H9 (cell line): ENCODE data around the gene FILIP1. TPM values are rescaled to one million over a fixed set of nuclear protein-coding genes. Genes with fewer than 3 reads are reported as not detected.

ENCODE experiments used
- DNase-seq: peaks from one replicate; pipeline ENCODE4 v3.0.0-alpha.2; 2017
- H2AFZ ChIP-seq: one replicate; pipeline ENCODE4 v1.6.1; 2013; ENCODE audit warnings: mild to moderate bottlenecking, low read length, control low read depth, moderate library complexity
- H2AK5ac ChIP-seq: 2 replicates; pipeline ENCODE4 v1.6.1; 2013; ENCODE audit warnings: low read length, control low read depth, mixed read lengths; ENCODE audit not compliant: insufficient read length
- H2BK120ac ChIP-seq: one replicate; pipeline ENCODE4 v1.6.1; 2013; ENCODE audit warnings: low read depth, mild to moderate bottlenecking, low read length, control low read depth, inconsistent platforms; ENCODE audit not compliant: poor library complexity, severe bottlenecking
- H2BK12ac ChIP-seq: 2 replicates; pipeline ENCODE4 v1.6.1; 2013; ENCODE audit warnings: low read length, control low read depth, mixed read lengths, low read depth; ENCODE audit not compliant: insufficient read length
- H2BK15ac ChIP-seq: 2 replicates; pipeline ENCODE4 v1.6.1; 2013; ENCODE audit warnings: low read depth, low read length, control low read depth
- H2BK20ac ChIP-seq: one replicate; pipeline ENCODE4 v1.6.1; 2013; ENCODE audit warnings: low read depth, mild to moderate bottlenecking, low read length, control low read depth, inconsistent platforms; ENCODE audit not compliant: poor library complexity, severe bottlenecking
- H2BK5ac ChIP-seq: 2 replicates; pipeline ENCODE4 v1.6.1; 2013; ENCODE audit warnings: low read length, control low read depth, mixed read lengths; ENCODE audit not compliant: insufficient read length
- H3K14ac ChIP-seq: 2 replicates; pipeline ENCODE4 v1.6.1; 2013; ENCODE audit warnings: low read length, control low read depth; ENCODE audit not compliant: insufficient read depth
- H3K18ac ChIP-seq: 2 replicates; pipeline ENCODE4 v1.6.1; 2013; ENCODE audit warnings: low read depth, mild to moderate bottlenecking, mixed read lengths, low read length, control low read depth; ENCODE audit not compliant: insufficient read length
- H3K23ac ChIP-seq: 2 replicates; pipeline ENCODE4 v1.6.1; 2013; ENCODE audit warnings: low read length, control low read depth, mixed read lengths, low read depth; ENCODE audit not compliant: insufficient read length
- H3K23me2 ChIP-seq: 2 replicates; pipeline ENCODE4 v1.6.1; 2013; ENCODE audit warnings: low read depth, mild to moderate bottlenecking, mixed read lengths, low read length, control low read depth; ENCODE audit not compliant: insufficient read length, poor library complexity, severe bottlenecking
- H3K27ac ChIP-seq: 2 replicates; pipeline ENCODE4 v1.5.1; 2013; ENCODE audit warnings: low read length, control low read depth, mixed read lengths, low read depth; ENCODE audit not compliant: insufficient read length
- H3K27me3 ChIP-seq: 2 replicates; pipeline ENCODE4 v1.6.1; 2013; ENCODE audit warnings: low read length, control low read depth, inconsistent platforms; ENCODE audit not compliant: insufficient read depth
- H3K4ac ChIP-seq: 2 replicates; pipeline ENCODE4 v1.6.1; 2013; ENCODE audit warnings: low read depth, mild to moderate bottlenecking, control low read depth, inconsistent platforms, low read length, moderate library complexity
- H3K4me1 ChIP-seq: 2 replicates; pipeline ENCODE4 v1.6.1; 2013; ENCODE audit warnings: low read length, control low read depth, inconsistent platforms; ENCODE audit not compliant: insufficient read depth
- H3K4me2 ChIP-seq: 2 replicates; pipeline ENCODE4 v1.6.1; 2013; ENCODE audit warnings: low read length, control low read depth, mixed read lengths; ENCODE audit not compliant: insufficient read length, insufficient read depth
- H3K56ac ChIP-seq: 2 replicates; pipeline ENCODE4 v1.6.1; 2013; ENCODE audit warnings: low read depth, mild to moderate bottlenecking, mixed read lengths, low read length, control low read depth; ENCODE audit not compliant: insufficient read length
- H3K79me1 ChIP-seq: 2 replicates; pipeline ENCODE4 v1.6.1; 2013; ENCODE audit warnings: low read depth, mild to moderate bottlenecking, moderate library complexity, low read length, control low read depth, inconsistent platforms; ENCODE audit not compliant: insufficient read depth, poor library complexity, severe bottlenecking
- H3K79me2 ChIP-seq: 2 replicates; pipeline ENCODE4 v1.6.1; 2013; ENCODE audit warnings: low read length, control low read depth, inconsistent platforms; ENCODE audit not compliant: insufficient read depth
- H3K9ac ChIP-seq: 2 replicates; pipeline ENCODE4 v1.6.1; 2013; ENCODE audit warnings: low read length, control low read depth, mixed read lengths; ENCODE audit not compliant: insufficient read length; ENCODE audit errors: extremely low read depth
- H3K9me3 ChIP-seq: one replicate; pipeline ENCODE4 v1.6.1; 2013; ENCODE audit warnings: low read depth, low read length, inconsistent platforms; ENCODE audit not compliant: control insufficient read depth
- H3T11ph ChIP-seq: one replicate; pipeline ENCODE4 v1.6.1; 2013; ENCODE audit warnings: mild to moderate bottlenecking, low read length, control low read depth, inconsistent platforms
- H4K20me1 ChIP-seq: one replicate; pipeline ENCODE4 v1.6.1; 2013; ENCODE audit not compliant: control insufficient read depth, insufficient read length, insufficient read depth
- H4K5ac ChIP-seq: 2 replicates; pipeline ENCODE4 v1.6.1; 2013; ENCODE audit warnings: low read depth, mild to moderate bottlenecking, mixed read lengths, low read length, control low read depth; ENCODE audit not compliant: insufficient read length
- H4K8ac ChIP-seq: replicated peaks from 2 replicates; pipeline ENCODE4 v1.6.1; 2013; ENCODE audit warnings: low read length, control low read depth, mixed read lengths, low read depth; ENCODE audit not compliant: insufficient read length
- H4K91ac ChIP-seq: 2 replicates; pipeline ENCODE4 v1.6.1; 2013; ENCODE audit warnings: low read depth, mild to moderate bottlenecking, moderate library complexity, mixed read lengths, low read length, control low read depth; ENCODE audit not compliant: insufficient read length
- H3K27ac Mint-ChIP-seq, 3 experiments: 2 replicates in 2 of 3; 3 replicates in 1 of 3; pipeline ENCODE4 v1.8.0; 2020 to 2021; ENCODE audit warnings: mixed read lengths in 3 of 3, mild to moderate bottlenecking in 1 of 3, moderate library complexity in 1 of 3
- H3K27me3 Mint-ChIP-seq: 2 replicates; pipeline ENCODE4 v1.8.0; 2021; ENCODE audit warnings: low read depth, mild to moderate bottlenecking, moderate library complexity, mixed read lengths
- H3K36me3 Mint-ChIP-seq, 3 experiments: 2 replicates in 2 of 3; 3 replicates in 1 of 3; pipeline ENCODE4 v1.8.0; 2020 to 2021; ENCODE audit warnings: low read depth in 3 of 3, mixed read lengths in 3 of 3; ENCODE audit not compliant: insufficient read depth in 1 of 3
- H3K4me1 Mint-ChIP-seq, 2 experiments: 2 replicates each; pipeline ENCODE4 v1.8.0; 2020; ENCODE audit warnings: mixed read lengths in 2 of 2
- H3K4me3 Mint-ChIP-seq, 2 experiments: 2 replicates in 1 of 2; 3 replicates in 1 of 2; pipeline ENCODE4 v1.8.0; 2020 to 2021; ENCODE audit warnings: mild to moderate bottlenecking in 2 of 2, mixed read lengths in 2 of 2, moderate library complexity in 1 of 2
- H3K9me3 Mint-ChIP-seq, 2 experiments: 2 replicates in 1 of 2; 3 replicates in 1 of 2; pipeline ENCODE4 v1.8.0; 2020; ENCODE audit warnings: mild to moderate bottlenecking in 2 of 2, mixed read lengths in 2 of 2, moderate library complexity in 1 of 2
- CTCF ChIP-seq: fragments of 200-600 bp; sonication (generic); conservative IDR thresholded peaks from 3 replicates; pipeline ENCODE4 v1.8.0; 2021; ENCODE audit warnings: antibody characterized with exemption, mild to moderate bottlenecking
- WGBS: extraction: QIAGEN DNeasy Blood & Tissue Kit; methylation state at CpG from one replicate; pipeline ENCODE4 v1.1.7; 2013; ENCODE audit warnings: missing lambda C conversion rate, low lambda C conversion rate, mixed read lengths; ENCODE audit not compliant: insufficient read length; ENCODE audit errors: extremely low coverage; 5-methylcytosine and 5-hydroxymethylcytosine counted together
- total RNA-seq: library from RNA; stranded (reverse); gene quantifications from 2 replicates; pipeline ENCODE4 v1.2.1, GENCODE V29; 2021

The FILIP1 gene
- total RNA-seq, 1 experiment from 2014 or later = 10.5 TPM

- Histone ChIP-seq H3K18ac (no peak overlapping the region), H3T11ph (no peak overlapping the region), H3K79me1 (no peaks in the 10 kb centered on the region), H4K8ac (no peak overlapping the region), H2BK5ac (no peak overlapping the region), H4K91ac (no peak overlapping the region), H2AK5ac (no peak overlapping the region), H3K9ac (no peak overlapping the region), H3K9me3 (no peaks in the 10 kb centered on the region), H3K27me3 (no peaks in the 10 kb centered on the region), H3K4ac (no peak overlapping the region), H3K27ac (no peak overlapping the region), H3K23ac (no peak overlapping the region), H2AFZ (no peak overlapping the region), H2BK12ac (no peak overlapping the region), H3K23me2 (no peaks in the 10 kb centered on the region), H3K14ac (no peak overlapping the region), H3K79me2 (no peaks in the 10 kb centered on the region), H2BK20ac (no peak overlapping the region), H4K5ac (no peak overlapping the region), H2BK15ac (no peak overlapping the region), H3K4me2 (no peak overlapping the region), H2BK120ac (no peak overlapping the region), H3K4me1 (peaks cover 3% of the 10 kb centered on the region; the same call in 1 of the 2 replicates), H3K56ac (no peak overlapping the region), H4K20me1 (no peaks in the 10 kb centered on the region)
- H3K36me3 Mint-ChIP-seq = no peaks in the 10 kb centered on the region; a peak in 1 of 7 replicates
- H3K9me3 Mint-ChIP-seq = no peaks in the 10 kb centered on the region
- no CpG with 5 or more reads among the region's 1 CpG for WGBS
- no peak overlapping the region for H3K27ac Mint-ChIP-seq
- no peaks in the 10 kb centered on the region for H3K27me3 Mint-ChIP-seq
- no peak overlapping the region for H3K4me3 Mint-ChIP-seq
- no peak for TF ChIP-seq CTCF
- no peak for DNase-seq
- peaks cover 13 to 14% of the 10 kb centered on the region in 2 experiments for H3K4me1 Mint-ChIP-seq
Observed at GRCh38 chr6:75463908-75464307, 29.7 kb downstream of the FILIP1 start.
